HG03521 (cell line): Measurements from ENCODE around the gene CDC7.

ENCODE experiments used
- ATAC-seq: cut with Tn5 transposase; IDR thresholded peaks from one replicate; pipeline ENCODE4 v1.9.1; 2021; ENCODE audit warnings: mild to moderate bottlenecking, moderate library complexity; ENCODE audit not compliant: unreplicated experiment

The CDC7 gene

DNA sequence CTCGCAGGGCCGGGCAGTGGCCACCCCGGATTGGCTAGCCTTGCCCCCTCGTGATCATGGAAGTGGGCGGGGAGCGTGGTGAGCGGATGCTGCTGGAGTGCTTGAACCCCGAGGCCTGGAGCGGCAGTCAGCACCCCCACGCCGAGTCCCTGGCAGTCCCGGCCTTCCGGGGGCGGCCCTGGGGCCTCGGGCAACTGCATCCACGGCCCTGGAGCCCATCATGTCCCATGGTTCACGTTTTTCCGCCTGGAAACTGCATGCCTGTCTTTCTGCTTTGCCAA lies 45.6 kb downstream of the CDC7 start:
- no peak for ATAC-seq

DNA sequence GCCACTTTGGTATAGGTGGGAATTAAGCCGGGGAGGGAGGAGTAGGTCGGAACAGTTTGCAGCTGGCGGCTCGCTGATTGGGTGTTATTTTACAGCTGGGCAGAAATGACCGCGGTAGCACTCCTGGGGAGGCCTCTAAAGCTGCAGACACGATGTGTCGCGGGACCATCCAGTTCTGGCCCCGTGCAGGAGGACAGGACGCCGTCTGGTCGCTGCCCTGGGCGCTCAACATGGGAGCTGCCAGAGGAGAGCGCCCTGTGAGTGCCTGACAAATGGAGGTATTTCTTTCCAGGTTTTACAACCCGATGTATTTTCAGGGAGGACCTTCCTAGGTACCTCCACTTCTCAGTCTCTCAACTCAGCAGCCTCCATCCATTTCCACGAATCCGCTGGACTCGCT lies 46.2 kb downstream of the CDC7 start:
- ATAC-seq = no peak

GRCh38 chr1:91548376-91549040 lies 47.9 kb downstream of the CDC7 start:
- no peak for ATAC-seq

- no peak for ATAC-seq
Observed at GRCh38 chr1:91549041-91549735, 48.5 kb downstream of the CDC7 start.

GRCh38 chr1:91550961-91551360 lies 50.3 kb downstream of the CDC7 start:
- ATAC-seq = no peak

- no peak for ATAC-seq
Observed at GRCh38 chr1:91552091-91552490, 51.4 kb downstream of the CDC7 start.

DNA sequence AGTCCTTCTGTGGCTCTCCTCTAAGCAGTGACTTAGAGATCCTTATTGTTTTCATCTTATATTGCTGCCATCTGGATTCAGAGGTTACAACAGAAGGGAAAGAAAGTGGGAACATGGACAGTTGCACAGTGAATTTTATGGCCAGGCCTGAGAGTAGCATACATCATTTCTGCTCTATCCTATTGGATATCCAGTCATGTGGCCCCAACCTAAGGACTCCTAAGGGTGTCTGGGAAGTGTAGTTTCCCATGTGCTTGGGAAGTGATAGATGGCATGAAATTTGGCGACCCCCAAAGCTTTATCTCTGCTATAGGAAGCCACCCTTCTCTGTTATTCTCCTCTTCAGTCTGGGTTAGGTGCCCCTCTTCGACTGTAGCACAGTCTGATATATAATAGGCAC lies 51.9 kb downstream of the CDC7 start:
- ATAC-seq = no peak

DNA sequence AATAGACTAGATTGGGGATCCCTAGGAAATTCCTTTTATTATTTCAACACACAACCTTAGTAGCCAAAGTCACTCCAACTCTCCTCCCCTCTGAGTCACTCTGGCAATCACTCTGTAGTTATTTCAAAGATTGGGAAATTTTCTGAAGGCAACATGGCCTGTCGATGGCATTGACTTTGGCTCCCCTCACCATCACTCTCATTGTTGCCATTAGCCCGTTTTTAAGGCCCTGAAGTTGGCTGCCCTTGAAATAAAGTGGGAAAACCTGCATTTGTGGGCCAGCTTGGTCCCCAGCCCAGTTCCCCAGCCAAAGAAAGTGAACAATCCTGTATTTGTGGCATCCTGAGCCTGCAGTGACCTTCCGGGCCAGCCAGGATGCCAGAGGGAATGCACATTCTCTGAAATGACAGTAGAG lies 52.5 kb downstream of the CDC7 start:
- no peak for ATAC-seq

- ATAC-seq = no peak
Observed at GRCh38 chr1:91555074-91555730, 54.6 kb downstream of the CDC7 start.

DNA sequence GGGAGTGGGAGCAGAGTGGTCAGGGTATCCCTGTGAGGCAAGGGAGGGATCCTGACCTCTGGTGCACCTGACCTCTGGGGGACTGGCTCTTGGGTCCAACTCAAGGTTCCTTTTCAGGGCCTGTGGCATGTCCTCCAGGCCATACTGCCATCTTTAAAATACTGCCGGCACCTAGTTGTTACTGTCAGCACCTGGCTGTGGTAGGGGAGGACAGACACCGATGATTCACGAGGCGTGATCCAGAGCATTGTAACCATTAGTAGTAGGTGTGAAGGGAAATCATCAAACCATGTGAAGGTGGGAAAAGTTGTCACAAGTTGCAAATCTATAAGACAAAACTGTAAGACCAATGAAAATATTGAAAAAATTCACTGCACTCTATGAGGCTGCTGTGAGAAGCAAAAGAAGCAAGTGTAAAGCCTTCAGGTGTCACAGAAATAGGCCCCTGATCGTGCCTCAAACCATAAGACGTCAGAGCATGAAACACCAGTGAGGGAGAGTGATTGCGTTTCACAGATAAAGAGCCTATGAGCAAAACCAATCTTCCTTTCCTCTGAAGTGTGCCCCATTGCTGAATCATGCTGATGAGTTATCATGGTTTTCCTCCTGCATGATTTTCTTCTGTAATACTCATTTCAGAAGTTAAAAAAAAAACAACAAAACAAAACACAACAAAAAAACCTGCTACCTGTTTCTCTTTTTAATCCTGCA lies 55.3 kb downstream of the CDC7 start:
- no peak for ATAC-seq

DNA sequence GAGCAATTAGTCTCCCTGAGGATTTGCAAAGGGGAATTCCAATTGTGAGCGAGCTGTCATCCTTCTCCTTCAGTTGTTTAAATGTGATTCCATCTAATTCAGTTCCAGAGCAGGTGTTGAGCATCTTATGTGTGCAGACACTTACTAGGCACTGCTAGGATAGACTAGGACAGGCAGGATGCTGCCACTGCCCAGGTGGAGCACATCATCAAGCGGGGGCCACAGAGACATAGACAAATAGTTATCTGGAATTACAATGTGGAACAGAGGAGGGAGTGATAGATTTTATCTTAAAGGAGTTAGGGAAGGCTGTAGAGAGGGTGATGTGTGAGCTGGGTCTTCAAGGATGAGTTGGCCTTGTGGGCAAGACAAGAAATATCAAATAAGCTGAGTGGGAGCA lies 55.9 kb downstream of the CDC7 start:
- ATAC-seq = no peak

DNA sequence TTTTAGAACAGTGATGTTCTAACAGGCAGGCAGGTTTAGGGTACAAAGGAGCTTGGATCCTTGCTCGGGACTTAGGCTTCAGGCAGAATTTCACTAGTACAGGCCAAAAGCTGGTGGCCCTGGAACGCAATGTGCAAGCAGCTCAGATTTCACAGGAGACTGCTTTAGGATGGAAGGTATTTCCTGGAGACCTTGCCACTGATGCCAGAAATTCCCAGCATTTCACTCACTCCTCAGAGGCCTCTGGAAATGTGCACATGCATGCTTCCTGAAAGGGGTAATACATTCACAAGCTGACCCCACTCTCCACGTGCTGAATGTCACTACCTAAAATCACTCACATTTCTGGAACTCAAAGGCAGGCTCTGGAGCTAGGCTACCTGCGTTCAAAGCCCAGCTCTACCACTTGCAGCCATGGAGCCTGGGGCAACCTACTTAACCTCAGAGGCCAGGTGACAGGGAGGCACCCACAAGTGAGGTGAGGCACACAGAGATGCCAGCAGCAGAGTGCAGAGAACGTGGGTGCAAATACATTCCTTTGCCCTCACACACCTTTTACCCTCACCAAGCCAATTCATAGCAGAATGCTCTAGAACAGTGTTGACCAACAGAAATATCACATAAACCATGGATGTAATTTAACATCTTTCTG lies 56.5 kb downstream of the CDC7 start:
- ATAC-seq = no peak

DNA sequence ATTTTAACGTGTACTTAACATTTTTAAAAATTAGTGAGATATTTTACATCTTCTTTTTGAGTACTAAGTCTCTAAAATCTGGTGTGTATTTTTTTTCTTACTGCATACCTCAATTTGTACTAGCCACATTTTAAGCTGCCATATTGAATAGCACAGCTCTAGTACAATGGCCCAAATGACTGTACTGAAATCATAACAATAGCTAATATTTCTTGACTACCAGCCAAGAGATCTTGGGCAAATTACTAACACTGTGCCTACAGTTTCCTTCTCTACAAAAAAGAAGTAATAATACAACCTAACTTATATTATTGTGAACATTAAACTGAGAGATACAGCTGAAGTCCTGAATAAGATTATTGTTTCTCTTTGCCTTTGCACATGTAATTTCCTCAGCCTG lies 57.2 kb downstream of the CDC7 start:
- ATAC-seq = no peak

- ATAC-seq = no peak
Observed at GRCh38 chr1:91559046-91559750, 58.5 kb downstream of the CDC7 start.

- no peak for ATAC-seq
Observed at GRCh38 chr1:91559838-91560565, 59.4 kb downstream of the CDC7 start.

- no peak for ATAC-seq
Observed at GRCh38 chr1:91564888-91565701, 64.4 kb downstream of the CDC7 start.

DNA sequence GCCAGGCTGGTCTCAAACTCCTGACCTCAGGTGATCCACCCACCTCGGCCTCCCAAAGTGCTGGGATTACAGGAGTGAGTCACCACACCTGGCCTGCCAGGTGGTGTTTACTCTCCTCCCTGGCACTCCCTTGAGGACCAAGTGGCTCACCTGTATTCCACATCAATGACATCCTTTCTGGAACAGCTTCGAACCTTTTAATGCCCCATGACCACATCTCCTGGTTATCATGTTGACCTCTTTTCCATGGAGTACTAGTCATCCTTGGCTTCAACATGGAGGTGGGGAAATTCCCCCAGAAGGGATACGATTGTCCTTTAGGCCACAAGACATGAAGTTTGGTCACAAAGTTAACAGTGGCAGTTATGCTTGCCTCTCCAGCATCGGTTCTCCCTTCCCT lies 66.9 kb downstream of the CDC7 start:
- ATAC-seq = no peak

DNA sequence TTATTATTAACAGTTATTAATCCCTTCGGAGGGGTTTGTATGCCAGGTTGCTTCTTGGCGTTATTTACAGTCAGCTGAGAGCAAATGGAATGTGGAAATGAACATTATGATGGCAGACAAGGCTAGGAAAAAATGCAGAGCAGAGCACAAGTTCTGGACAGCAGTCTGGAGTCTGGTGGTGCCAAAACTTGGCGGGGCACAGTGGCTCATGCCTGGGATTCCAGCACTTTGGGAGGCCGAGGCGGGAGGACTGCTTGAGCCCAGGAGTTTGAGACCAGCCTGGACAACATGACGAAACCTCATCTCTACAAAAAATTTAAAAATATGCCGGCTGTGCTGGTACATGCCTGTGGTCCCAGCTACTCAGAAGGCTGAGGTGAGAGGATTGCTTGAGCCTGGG lies 67.6 kb downstream of the CDC7 start:
- no peak for ATAC-seq

DNA sequence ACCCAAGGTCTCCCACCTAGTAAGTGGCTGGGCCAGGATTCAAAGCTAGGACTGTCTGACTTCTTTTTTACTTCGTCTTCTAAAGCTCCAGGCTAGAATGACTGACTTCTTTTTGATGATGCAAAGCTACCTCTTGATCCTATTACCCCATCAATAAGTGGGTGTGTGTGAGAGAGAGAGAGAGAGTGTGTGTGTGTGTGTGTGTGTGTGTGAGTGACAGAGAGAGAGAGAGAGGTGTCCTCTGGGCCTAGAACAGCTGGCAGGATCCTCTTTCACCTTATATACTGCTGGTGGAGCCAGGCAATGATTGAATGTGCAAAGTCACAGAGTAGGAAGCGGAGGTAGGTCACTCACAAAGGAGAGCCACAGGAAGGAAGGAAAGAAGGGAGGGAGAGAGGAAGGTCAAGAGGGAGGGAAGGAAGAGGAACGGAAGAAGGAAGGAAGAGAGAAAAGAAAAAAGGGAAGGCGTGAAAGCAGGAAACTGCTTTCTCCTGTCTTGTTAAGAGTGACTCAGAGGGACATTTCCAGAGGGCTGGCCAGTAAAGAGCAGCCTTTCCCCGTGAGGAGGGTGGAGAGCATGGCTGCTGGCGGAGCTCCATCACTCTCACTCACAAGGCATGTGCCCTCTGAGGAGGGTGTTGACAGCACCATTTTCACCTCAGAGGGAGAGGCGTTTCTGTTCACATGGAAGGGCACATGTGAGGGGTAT lies 68.9 kb downstream of the CDC7 start:
- ATAC-seq = no peak
